MCF 10A (cell line): ENCODE results near the gene SLC6A6. TPM values are rescaled to one million over a fixed set of nuclear protein-coding genes. Genes with fewer than 3 reads are reported as not detected.

Experiments
- BruUV-seq: library from RNA; stranded (reverse); fragments of 400-500 nt; replicated peaks from 2 replicates; lab custom pipeline; 2021; lab: Mats Ljungman, UMichigan
- CTCF ChIA-PET: fragments of 300-600 bp; sonication (Branson Sonifier 250); formaldehyde crosslinking; extraction: SDS; loops from one replicate; lab custom pipeline; 2021; ENCODE audit warnings: antibody characterized with exemption, inconsistent platforms; lab: Yijun Ruan, JAX
- POLR2A ChIA-PET: fragments of 300-600, 350-650 bp; sonication (Branson Sonifier 250); formaldehyde crosslinking; extraction: SDS; loops from one replicate; lab custom pipeline; 2020; ENCODE audit warnings: antibody characterized with exemption, inconsistent platforms; lab: Yijun Ruan, JAX
- DNase-seq: peaks from one replicate; pipeline ENCODE4 v3.0.0-alpha.2; 2018; ENCODE audit not compliant: unreplicated experiment
- H3K27ac Mint-ChIP-seq: one replicate; pipeline ENCODE4 v1.8.0; 2022; ENCODE audit warnings: mild to moderate bottlenecking, low read depth, mixed read lengths; ENCODE audit not compliant: unreplicated experiment
- H3K27me3 Mint-ChIP-seq: one replicate; pipeline ENCODE4 v1.8.0; 2022; ENCODE audit warnings: mixed read lengths; ENCODE audit not compliant: insufficient read depth, unreplicated experiment
- H3K36me3 Mint-ChIP-seq: one replicate; pipeline ENCODE4 v1.8.0; 2022; ENCODE audit warnings: mild to moderate bottlenecking, moderate library complexity, mixed read lengths; ENCODE audit not compliant: insufficient read depth, unreplicated experiment
- H3K4me1 Mint-ChIP-seq: one replicate; pipeline ENCODE4 v1.8.0; 2022; ENCODE audit warnings: mixed read lengths; ENCODE audit not compliant: insufficient read depth, unreplicated experiment
- H3K4me3 Mint-ChIP-seq: one replicate; pipeline ENCODE4 v1.8.0; 2022; ENCODE audit warnings: mild to moderate bottlenecking, moderate library complexity, mixed read lengths; ENCODE audit not compliant: unreplicated experiment
- H3K9me3 Mint-ChIP-seq: one replicate; pipeline ENCODE4 v1.8.0; 2022; ENCODE audit warnings: mixed read lengths; ENCODE audit not compliant: unreplicated experiment
- CTCF ChIP-seq: fragments of 200-600 bp; IDR thresholded peaks from one replicate; pipeline ENCODE4 v1.8.0; 2022; ENCODE audit warnings: antibody characterized with exemption, mild to moderate bottlenecking; ENCODE audit not compliant: unreplicated experiment
- intact Hi-C: fragments of 100-400 bp; cut with micrococcal nuclease; formaldehyde crosslinking; loops from 2 replicates; pipeline ENCODE4 v1.14.1; 2022
- total RNA-seq: library from RNA; stranded (reverse); gene quantifications from 2 replicates; pipeline ENCODE4 v1.2.3, GENCODE V29; 2022

The SLC6A6 gene
- total RNA-seq, 1 experiment from 2014 or later, result 7.6 TPM

- POLR2A ChIA-PET, result interaction anchor here (2.0 kb wide), 1 partner anchor 11 kb away, joined by 6 read pairs; the partner anchor contains the start of gene SLC6A6
- intact Hi-C loops, result no loop called here
- Mint-ChIP-seq H3K27ac (peak overlapping the region; percentile 54), H3K4me1 (peaks cover 44% of the 10 kb centered on the region), H3K27me3 (no peaks in the 10 kb centered on the region), H3K36me3 (peaks cover 5% of the 10 kb centered on the region), H3K4me3 (no peak overlapping the region), H3K9me3 (no peaks in the 10 kb centered on the region)
- no peak for DNase-seq
- BruUV-seq, result no TSS peak
- CTCF ChIA-PET, result interaction anchor here (0.6 to 1.4 kb wide), 3 partner anchors 9 to 990 kb away, joined by 3 to 4 read pairs (median 3); partner anchors contain the start of gene SLC6A6
- no peak for TF ChIP-seq CTCF
These were observed 10.5 kb downstream of the SLC6A6 start for GRCh38 chr3:14412831-14413380.

DNA sequence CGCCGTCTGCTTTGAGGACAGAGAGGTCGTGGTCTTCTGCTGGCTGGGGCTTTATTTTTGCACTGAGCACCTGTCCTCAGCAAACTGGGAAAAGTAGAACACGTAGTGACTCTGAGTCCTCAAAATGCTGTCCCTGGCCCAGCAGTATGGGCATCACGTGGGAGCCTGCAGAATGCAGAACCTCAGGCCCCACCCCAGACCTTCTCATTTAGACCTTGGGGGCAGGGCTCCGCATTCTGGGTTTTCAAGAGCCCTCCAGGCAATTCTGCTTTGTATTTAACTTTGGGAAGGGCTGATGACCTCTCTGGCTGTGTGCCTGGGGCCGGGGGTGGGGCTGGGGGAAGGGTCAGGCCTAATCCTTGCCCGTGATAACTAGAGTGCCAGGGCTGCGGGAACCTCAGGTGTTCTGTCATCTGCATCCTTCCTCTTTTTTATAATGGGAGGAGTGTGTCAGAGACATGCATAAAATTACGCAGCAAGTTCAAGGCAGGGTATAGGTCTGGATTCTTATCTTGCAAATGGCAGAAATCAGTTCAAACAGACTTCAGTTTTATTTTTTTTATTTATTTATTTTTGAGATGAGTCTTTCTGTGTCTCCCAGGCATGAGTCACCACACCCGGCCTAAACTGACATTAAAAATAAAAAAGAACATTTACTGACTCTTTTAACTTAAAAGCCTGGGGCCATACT lies 11.1 kb downstream of the SLC6A6 start:
- no peak overlapping the region for H3K4me3 Mint-ChIP-seq
- H3K27ac Mint-ChIP-seq, result peak overlapping the region; percentile 54
- intact Hi-C loops, result no loop called here
- ChIA-PET CTCF (interaction anchor here (0.5 to 1.4 kb wide), 3 partner anchors 10 to 95 kb away, joined by 3 to 4 read pairs (median 3); partner anchors contain the start of gene SLC6A6), POLR2A (interaction anchor here (2.0 kb wide), 1 partner anchor 11 kb away, joined by 6 read pairs; the partner anchor contains the start of gene SLC6A6)
- H3K27me3 Mint-ChIP-seq, result no peaks in the 10 kb centered on the region
- no peaks in the 10 kb centered on the region for H3K9me3 Mint-ChIP-seq
- no peak for TF ChIP-seq CTCF
- BruUV-seq, result no TSS peak
- peak; percentile 56 for DNase-seq
- H3K4me1 Mint-ChIP-seq, result peaks cover 44% of the 10 kb centered on the region
- peaks cover 5% of the 10 kb centered on the region for H3K36me3 Mint-ChIP-seq

DNA sequence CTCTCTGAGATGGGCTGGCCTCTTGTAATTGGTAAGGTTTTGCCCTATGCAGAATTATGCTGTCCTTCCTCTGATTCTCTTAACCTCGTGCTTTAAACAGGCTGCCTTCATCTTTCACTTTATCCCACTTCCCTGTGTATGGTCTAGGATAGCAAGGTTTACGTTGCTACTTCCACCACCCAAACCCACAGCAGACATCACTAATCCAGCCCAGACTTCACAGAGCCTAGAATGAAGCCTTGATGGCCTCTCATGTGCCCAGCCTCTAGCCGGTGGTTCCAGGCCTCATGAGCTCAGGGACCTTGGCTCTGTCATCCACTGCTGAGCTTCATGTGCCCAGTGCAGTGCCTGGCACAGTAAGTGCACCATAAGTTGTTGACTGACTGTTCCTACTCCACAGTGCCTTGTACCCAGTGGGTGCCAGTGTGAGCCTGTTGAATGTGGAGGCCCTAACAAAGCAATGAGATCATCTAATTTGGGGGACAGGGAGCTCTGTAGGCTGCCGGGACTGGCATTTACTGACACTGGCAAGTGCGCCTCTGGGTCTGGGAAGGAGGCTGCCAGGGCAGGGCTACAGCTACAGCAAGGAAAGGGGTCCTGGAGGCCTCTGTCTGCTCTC lies 12.5 kb downstream of the SLC6A6 start:
- Mint-ChIP-seq H3K27me3 (no peaks in the 10 kb centered on the region), H3K4me3 (peak overlapping the region; percentile 40), H3K27ac (peak overlapping the region; percentile 68), H3K9me3 (no peaks in the 10 kb centered on the region), H3K4me1 (peaks cover 44% of the 10 kb centered on the region), H3K36me3 (peaks cover 5% of the 10 kb centered on the region)
- POLR2A ChIA-PET, result interaction anchor here (0.6 to 2.1 kb wide), 2 partner anchors 12 to 20 kb away, joined by 3 to 8 read pairs; no protein-coding TSS in a partner anchor
- CTCF ChIA-PET, result interaction anchor here (0.9 to 1.3 kb wide), 7 partner anchors 9 to 211 kb away, joined by 3 to 7 read pairs (median 6); partner anchors contain the start of gene SLC6A6
- DNase-seq, result no peak
- BruUV-seq, result no TSS peak
- intact Hi-C loops, result no loop called here
- no peak for TF ChIP-seq CTCF
